ENCODE results near the gene CERCAM.

The CERCAM gene

DNA sequence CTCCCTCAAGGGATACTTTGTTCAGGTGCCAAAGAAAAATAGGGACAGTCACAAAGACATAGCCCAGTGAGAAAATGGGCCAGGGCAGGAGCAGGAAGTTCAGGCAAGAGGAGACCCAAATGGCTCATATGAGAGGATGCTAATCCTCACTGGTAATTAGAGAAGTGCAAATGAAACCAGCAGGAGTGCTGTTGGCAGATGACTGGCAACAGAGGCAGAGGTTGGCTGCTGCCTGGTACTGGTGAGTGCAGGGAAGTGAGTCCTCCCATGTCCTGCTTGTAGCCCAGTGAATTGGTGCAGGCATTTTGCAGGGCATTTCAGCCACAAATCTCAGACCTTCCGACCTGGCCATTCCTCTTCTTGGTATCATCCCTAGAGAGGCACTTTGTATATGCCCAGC, 58.6 kb downstream of the CERCAM start:
- H3K4me1 ChIP-seq (ENCODE audit: insufficient read depth, low read length, severe bottlenecking), result no peaks in the 10 kb centered on the region
- H3K4me3 ChIP-seq (ENCODE audit: low read depth, low read length, poor library complexity, severe bottlenecking), result no peak overlapping the region
- no peak overlapping the region for H3K27ac ChIP-seq (ENCODE audit: low read depth, low read length, poor library complexity, severe bottlenecking)
- no peaks in the 10 kb centered on the region for H3K9me2 ChIP-seq (ENCODE audit: low read depth, low read length)
- no peak overlapping the region for H3K4me2 ChIP-seq (ENCODE audit: low read length)
- H2AFZ ChIP-seq (ENCODE audit: low read length), result no peak overlapping the region
- peaks cover 70% of the 10 kb centered on the region for H3K36me3 ChIP-seq (ENCODE audit: insufficient read depth, low read length)
- H4K20me1 ChIP-seq (ENCODE audit: insufficient read depth, low read length), result no peaks in the 10 kb centered on the region
- no peaks in the 10 kb centered on the region for H3K79me2 ChIP-seq (ENCODE audit: insufficient read depth, low read length)
- H3K27me3 ChIP-seq (ENCODE audit: insufficient read depth, low read length), result no peaks in the 10 kb centered on the region
- H3K9ac ChIP-seq (ENCODE audit: low read length), result no peak overlapping the region
- H3K9me3 ChIP-seq (ENCODE audit: low read length), result no peaks in the 10 kb centered on the region
- TF ChIP-seq CTCF (IDR thresholded peaks at IDR 0.05; ENCODE audit: low read length) (no peak), EZH2 (IDR thresholded peaks at IDR 0.05; ENCODE audit: borderline replicate concordance, low read length) (no peak)
- H3F3A ChIP-seq (ENCODE audit: insufficient read depth, low read length), result no peaks in the 10 kb centered on the region

DNA sequence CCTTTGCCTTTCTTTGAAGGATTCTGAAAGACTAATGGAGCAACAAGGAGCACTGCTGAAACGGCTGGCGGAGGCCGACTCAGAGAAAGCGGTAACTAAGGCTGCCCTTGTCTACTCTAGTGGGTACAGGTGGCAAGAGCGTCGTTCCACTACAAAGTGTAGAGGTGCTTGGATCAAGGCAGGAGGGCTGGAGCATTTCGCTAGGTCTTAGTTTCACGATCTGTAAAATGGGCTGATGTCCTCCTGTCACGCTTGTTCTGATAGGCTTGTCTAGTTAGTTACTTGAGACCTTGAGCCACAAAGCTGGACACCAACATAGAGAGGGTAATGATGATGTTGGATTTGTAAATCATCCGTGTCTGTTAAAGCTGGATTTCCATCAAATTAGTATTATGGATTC, 60.9 kb downstream of the CERCAM start:
- no peaks in the 10 kb centered on the region for H3K9me3 ChIP-seq (ENCODE audit: low read length)
- no peak overlapping the region for H3K9ac ChIP-seq (ENCODE audit: low read length)
- no peaks in the 10 kb centered on the region for H4K20me1 ChIP-seq (ENCODE audit: insufficient read depth, low read length)
- H3K27ac ChIP-seq (ENCODE audit: low read depth, low read length, poor library complexity, severe bottlenecking), result no peak overlapping the region
- no peaks in the 10 kb centered on the region for H3K4me1 ChIP-seq (ENCODE audit: insufficient read depth, low read length, severe bottlenecking)
- H3K4me3 ChIP-seq (ENCODE audit: low read depth, low read length, poor library complexity, severe bottlenecking), result no peak overlapping the region
- TF ChIP-seq CTCF (IDR thresholded peaks at IDR 0.05; ENCODE audit: low read length) (no peak), EZH2 (IDR thresholded peaks at IDR 0.05; ENCODE audit: borderline replicate concordance, low read length) (no peak)
- no peak overlapping the region for H2AFZ ChIP-seq (ENCODE audit: low read length)
- H3F3A ChIP-seq (ENCODE audit: insufficient read depth, low read length), result no peaks in the 10 kb centered on the region
- H3K27me3 ChIP-seq (ENCODE audit: insufficient read depth, low read length), result no peaks in the 10 kb centered on the region
- no peak overlapping the region for H3K4me2 ChIP-seq (ENCODE audit: low read length)
- H3K79me2 ChIP-seq (ENCODE audit: insufficient read depth, low read length), result no peaks in the 10 kb centered on the region
- peaks cover 74% of the 10 kb centered on the region for H3K36me3 ChIP-seq (ENCODE audit: insufficient read depth, low read length)
- no peaks in the 10 kb centered on the region for H3K9me2 ChIP-seq (ENCODE audit: low read depth, low read length)

GRCh38 chr9:128482186-128482585, 61.5 kb downstream of the CERCAM start:
- no peak overlapping the region for H3K4me3 ChIP-seq (ENCODE audit: low read depth, low read length, poor library complexity, severe bottlenecking)
- peaks cover 77% of the 10 kb centered on the region for H3K36me3 ChIP-seq (ENCODE audit: insufficient read depth, low read length)
- H3K27me3 ChIP-seq (ENCODE audit: insufficient read depth, low read length), result no peaks in the 10 kb centered on the region
- H2AFZ ChIP-seq (ENCODE audit: low read length), result no peak overlapping the region
- no peak overlapping the region for H3K9ac ChIP-seq (ENCODE audit: low read length)
- no peaks in the 10 kb centered on the region for H3K79me2 ChIP-seq (ENCODE audit: insufficient read depth, low read length)
- no peaks in the 10 kb centered on the region for H3K4me1 ChIP-seq (ENCODE audit: insufficient read depth, low read length, severe bottlenecking)
- no peak overlapping the region for H3K4me2 ChIP-seq (ENCODE audit: low read length)
- H4K20me1 ChIP-seq (ENCODE audit: insufficient read depth, low read length), result no peaks in the 10 kb centered on the region
- no peak overlapping the region for H3K27ac ChIP-seq (ENCODE audit: low read depth, low read length, poor library complexity, severe bottlenecking)
- H3K9me2 ChIP-seq (ENCODE audit: low read depth, low read length), result no peaks in the 10 kb centered on the region
- H3K9me3 ChIP-seq (ENCODE audit: low read length), result no peaks in the 10 kb centered on the region
- no peaks in the 10 kb centered on the region for H3F3A ChIP-seq (ENCODE audit: insufficient read depth, low read length)
- TF ChIP-seq EZH2 (IDR thresholded peaks at IDR 0.05; ENCODE audit: borderline replicate concordance, low read length) (no peak), CTCF (IDR thresholded peaks at IDR 0.05; ENCODE audit: low read length) (no peak)
